IMR-90 (cell line): ENCODE measurements around the gene PRMT7. TPM values are rescaled to one million over a fixed set of nuclear protein-coding genes. Genes with fewer than 3 reads are reported as not detected.
A peak's percentile ranks its signal among the peaks of the same experiment; 100 is the strongest.

Experiments used
- ATAC-seq: fragments of 200-7000 bp; cut with Tn5 transposase; 2 replicates; pipeline ENCODE4 v1.9.1; 2020; ENCODE audit warnings: low read depth, mild to moderate bottlenecking, moderate library complexity
- BruUV-seq: library from RNA; stranded (reverse); fragments of 400-500 nt; replicated peaks from 2 replicates; lab custom pipeline; 2021; lab: Mats Ljungman, UMichigan
- CTCF ChIA-PET: fragments of 300-600 bp; formaldehyde crosslinking; extraction: SDS; loops from one replicate; lab custom pipeline; 2021; ENCODE audit warnings: antibody characterized with exemption; lab: Yijun Ruan, JAX
- POLR2A ChIA-PET: fragments of 300-600 bp; sonication (Branson Sonifier 250); formaldehyde crosslinking; loops from one replicate; lab custom pipeline; 2022; ENCODE audit warnings: antibody characterized with exemption; ENCODE audit not compliant: unreplicated experiment; lab: Charles Lee
- DNase-seq: peaks from one replicate; pipeline ENCODE4 v3.0.0; 2013
- H2AFZ ChIP-seq: replicated peaks from 2 replicates; pipeline ENCODE3; 2013; ENCODE audit warnings: low read length, mild to moderate bottlenecking; ENCODE audit not compliant: poor library complexity
- H2AK5ac ChIP-seq: 2 replicates; pipeline ENCODE4 v1.6.1; 2013; ENCODE audit warnings: low read depth, low read length, inconsistent platforms
- H2AK9ac ChIP-seq: replicated peaks from 2 replicates; pipeline ENCODE3; 2013; ENCODE audit warnings: mild to moderate bottlenecking, low read depth, low read length, moderate library complexity; ENCODE audit not compliant: poor library complexity
- H2BK120ac ChIP-seq: 2 replicates; pipeline ENCODE4 v1.6.1; 2013; ENCODE audit warnings: low read depth, low read length, inconsistent platforms
- H2BK15ac ChIP-seq: 3 replicates; pipeline ENCODE4 v1.6.1; 2013; ENCODE audit warnings: low read depth, low read length, inconsistent platforms
- H2BK20ac ChIP-seq: 2 replicates; pipeline ENCODE4 v1.6.1; 2013; ENCODE audit warnings: low read depth, mild to moderate bottlenecking, inconsistent platforms, low read length, moderate library complexity
- H2BK5ac ChIP-seq: 2 replicates; pipeline ENCODE4 v1.6.1; 2013; ENCODE audit warnings: mild to moderate bottlenecking, low read depth, low read length, inconsistent platforms; ENCODE audit not compliant: poor library complexity, severe bottlenecking
- H3K14ac ChIP-seq: replicated peaks from 2 replicates; pipeline ENCODE4 v1.6.1; 2013; ENCODE audit warnings: low read depth, low read length, inconsistent platforms
- H3K18ac ChIP-seq: 2 replicates; pipeline ENCODE4 v1.6.1; 2013; ENCODE audit warnings: low read depth, low read length, control low read depth
- H3K23ac ChIP-seq: 2 replicates; pipeline ENCODE4 v1.6.1; 2013; ENCODE audit warnings: low read depth, low read length, inconsistent platforms
- H3K27ac ChIP-seq: 2 replicates; pipeline ENCODE4 v1.5.1; 2013; ENCODE audit warnings: mild to moderate bottlenecking, control low read depth, low read length; ENCODE audit not compliant: insufficient read depth
- H3K27me3 ChIP-seq: 2 replicates; pipeline ENCODE4 v1.6.1; 2013; ENCODE audit warnings: low read length; ENCODE audit not compliant: control insufficient read depth, insufficient read depth
- H3K36me3 ChIP-seq: 2 replicates; pipeline ENCODE4 v1.6.1; 2013; ENCODE audit warnings: low read length, mixed read lengths; ENCODE audit not compliant: control insufficient read depth, insufficient read depth
- H3K4ac ChIP-seq: 2 replicates; pipeline ENCODE4 v1.6.1; 2013; ENCODE audit warnings: low read depth, low read length, inconsistent platforms
- H3K4me1 ChIP-seq: 2 replicates; pipeline ENCODE4 v1.6.1; 2013; ENCODE audit warnings: low read length, mixed read lengths; ENCODE audit not compliant: control insufficient read depth, insufficient read depth
- H3K4me2 ChIP-seq: 2 replicates; pipeline ENCODE4 v1.6.1; 2013; ENCODE audit warnings: low read depth, mild to moderate bottlenecking, control low read depth, low read length, moderate library complexity
- H3K4me3 ChIP-seq: 2 replicates; pipeline ENCODE4 v1.5.1; 2013; ENCODE audit warnings: low read depth, mild to moderate bottlenecking, control low read depth, low read length, moderate library complexity; ENCODE audit not compliant: insufficient read depth
- H3K56ac ChIP-seq: 2 replicates; pipeline ENCODE4 v1.6.1; 2013; ENCODE audit warnings: low read length, inconsistent platforms; ENCODE audit not compliant: insufficient read depth; ENCODE audit errors: extremely low read depth
- H3K79me1 ChIP-seq, 2 experiments: 2 replicates each; pipeline ENCODE4 v1.6.1; 2013; ENCODE audit warnings: low read length in 2 of 2, inconsistent platforms in 1 of 2, low read depth in 1 of 2
- H3K9ac ChIP-seq: 2 replicates; pipeline ENCODE4 v1.6.1; 2013; ENCODE audit warnings: low read depth, low read length, control low read depth
- H3K9me1 ChIP-seq: 2 replicates; pipeline ENCODE4 v1.6.1; 2013; ENCODE audit warnings: low read length, inconsistent platforms; ENCODE audit not compliant: insufficient read depth
- H3K9me3 ChIP-seq: 2 replicates; pipeline ENCODE4 v1.6.1; 2013; ENCODE audit warnings: low read length; ENCODE audit not compliant: control insufficient read depth, insufficient read depth
- H4K20me1 ChIP-seq: 2 replicates; pipeline ENCODE4 v1.6.1; 2013; ENCODE audit warnings: low read length, inconsistent platforms; ENCODE audit not compliant: insufficient read depth
- H4K5ac ChIP-seq: 2 replicates; pipeline ENCODE4 v1.6.1; 2013; ENCODE audit warnings: mild to moderate bottlenecking, low read depth, low read length, control low read depth
- H4K8ac ChIP-seq, 2 experiments: 2 replicates each; pipeline ENCODE4 v1.6.1; 2013; ENCODE audit warnings: low read depth in 2 of 2, low read length in 2 of 2, control low read depth in 1 of 2, inconsistent platforms in 1 of 2
- H4K91ac ChIP-seq: 2 replicates; pipeline ENCODE4 v1.6.1; 2013; ENCODE audit warnings: low read depth, low read length, inconsistent platforms; ENCODE audit not compliant: insufficient read depth
- BHLHE40 ChIP-seq: fragments of 150-350 bp; IDR thresholded peaks from 2 replicates; pipeline ENCODE4 v1.6.1; 2016; ENCODE audit warnings: mild to moderate bottlenecking, low read depth, low read length
- CEBPB ChIP-seq: IDR thresholded peaks from 2 replicates; pipeline ENCODE4 v1.6.1; 2012; ENCODE audit warnings: low read depth, low read length, improper control_type of control experiment
- CHD1 ChIP-seq: IDR thresholded peaks from 2 replicates; pipeline ENCODE4 v1.6.1; 2012; ENCODE audit warnings: low read depth, low read length, improper control_type of control experiment
- CTCF ChIP-seq: conservative IDR thresholded peaks from 2 replicates; pipeline ENCODE4 v1.5.1; 2012; ENCODE audit warnings: mild to moderate bottlenecking, low read depth, low read length, improper control_type of control experiment
- MAFK ChIP-seq: IDR thresholded peaks from 2 replicates; pipeline ENCODE4 v1.6.1; 2012; ENCODE audit warnings: low read depth, low read length, improper control_type of control experiment
- MAZ ChIP-seq: IDR thresholded peaks from 2 replicates; pipeline ENCODE4 v1.6.1; 2012; ENCODE audit warnings: low read depth, mild to moderate bottlenecking, low read length, improper control_type of control experiment, moderate library complexity, borderline replicate concordance
- MXI1 ChIP-seq: IDR thresholded peaks from 2 replicates; pipeline ENCODE4 v1.6.1; 2012; ENCODE audit warnings: low read depth, mild to moderate bottlenecking, low read length, moderate library complexity, borderline replicate concordance
- NFE2L2 ChIP-seq: fragments of 150-350 bp; IDR thresholded peaks from 2 replicates; pipeline ENCODE4 v1.6.1; 2016; ENCODE audit warnings: low read depth, mild to moderate bottlenecking, low read length
- POLR2A ChIP-seq: IDR thresholded peaks from 2 replicates; pipeline ENCODE4 v1.6.1; 2012; ENCODE audit warnings: mild to moderate bottlenecking, low read depth, low read length
- RAD21 ChIP-seq: IDR thresholded peaks from 2 replicates; pipeline ENCODE4 v1.6.1; 2012; ENCODE audit warnings: low read length, improper control_type of control experiment
- RFX5 ChIP-seq: IDR thresholded peaks from 2 replicates; pipeline ENCODE4 v1.8.0; 2012; ENCODE audit warnings: low read depth, mild to moderate bottlenecking, low read length, moderate library complexity
- SMC3 ChIP-seq: fragments of 150-350 bp; IDR thresholded peaks from 2 replicates; pipeline ENCODE4 v1.6.1; 2016; ENCODE audit warnings: low read depth, mild to moderate bottlenecking, antibody characterized with exemption, low read length, moderate library complexity
- USF2 ChIP-seq: fragments of 150-350 bp; IDR thresholded peaks from 2 replicates; pipeline ENCODE4 v1.6.1; 2017; ENCODE audit warnings: mild to moderate bottlenecking, antibody characterized with exemption, low read length, low read depth
- WGBS, 2 experiments: methylation state at CpG; one replicate each; pipeline versions ENCODE4 v1.1.5 to v1.1.7; 2013; ENCODE audit warnings: missing lambda C conversion rate in 2 of 2; ENCODE audit not compliant: insufficient read length in 1 of 2; ENCODE audit errors: extremely low coverage in 2 of 2; 5-methylcytosine and 5-hydroxymethylcytosine counted together
- dilution Hi-C: fragments of 300-500 bp; cut with HindIII; formaldehyde crosslinking; loops from one replicate; pipeline ENCODE4 v1.14.3; 2018; ENCODE audit warnings: low sequenced_read_pairs; ENCODE audit not compliant: unreplicated experiment
- in situ Hi-C: fragments of 300-500 bp; cut with MboI; formaldehyde crosslinking; loops from 3 replicates; pipeline ENCODE4 v1.14.3; 2019; ENCODE audit warnings: low sequenced_read_pairs, inconsistent platforms, mixed read lengths
- intact Hi-C: fragments of 100-400 bp; cut with micrococcal nuclease; formaldehyde crosslinking; loops from 2 replicates; pipeline ENCODE4 v1.10.0; 2022
- polyA plus RNA-seq, 3 experiments: library from polyadenylated mRNA; depleted of rRNA; stranded (reverse); fragments of >200 nt; gene quantifications; 2 replicates each; pipeline ENCODE4 v1.2.3, GENCODE V29; 2012; ENCODE audit warnings: low replicate concordance in 1 of 3
- total RNA-seq: library from RNA; depleted of rRNA; stranded (reverse); fragments of >200 nt; gene quantifications from 2 replicates; pipeline ENCODE4 v1.2.3, GENCODE V29; 2012

PRMT7 gene
- total and polyA plus RNA-seq, 2 of the 4 experiments (the other 2 are of a cell fraction): 63.1 to 68.6 TPM

- no peak for TF ChIP-seq CEBPB
These were observed 21.1 kb downstream of the PRMT7 start (continued) for GRCh38 chr16:68331879-68332410.

- H3K56ac ChIP-seq: peak overlapping the region; percentile 75
- POLR2A ChIA-PET: interaction anchor here (1.1 kb wide), 1 partner anchor 68 kb away, joined by 3 read pairs; the partner anchor contains the start of gene SLC7A6
- peak overlapping the region; percentile 29 to 96; a peak in 3 of 4 replicates for H4K8ac ChIP-seq
- ATAC-seq: peak; percentile 43
- H2AK9ac ChIP-seq: peak overlapping the region; percentile 65
- peak overlapping the region; percentile 91 for H3K18ac ChIP-seq
- H2BK20ac ChIP-seq: peak overlapping the region; percentile 84
- H3K27me3 ChIP-seq: no peaks in the 10 kb centered on the region
- BruUV-seq: no TSS peak
- in situ Hi-C loops: no loop called here
- H3K36me3 ChIP-seq: peaks cover 7% of the 10 kb centered on the region
- peak overlapping the region; percentile 85 for H3K14ac ChIP-seq
- dilution Hi-C loops: no loop called here
- H3K4me3 ChIP-seq: no peak overlapping the region
- H3K4me1 ChIP-seq: peaks cover 13% of the 10 kb centered on the region
- H2BK5ac ChIP-seq: peak overlapping the region; percentile 91
- H4K5ac ChIP-seq: peak overlapping the region; percentile 46
- H3K23ac ChIP-seq: peak overlapping the region; percentile 75
- peak overlapping the region; percentile 25 for H3K9ac ChIP-seq
- peaks cover 13% of the 10 kb centered on the region for H3K9me1 ChIP-seq
- peak overlapping the region; percentile 83 for H4K91ac ChIP-seq
- peak; percentile 52 for DNase-seq
- H2AK5ac ChIP-seq: peak overlapping the region; percentile 60
- H3K27ac ChIP-seq: peak overlapping the region; percentile 77
- H3K4me2 ChIP-seq: peak overlapping the region; percentile 79
- H3K9me3 ChIP-seq: no peaks in the 10 kb centered on the region
- TF ChIP-seq MAZ (no peak), SMC3 (no peak), MAFK (no peak), BHLHE40 (no peak), NFE2L2 (no peak), RAD21 (no peak), CTCF (no peak), RFX5 (no peak), USF2 (no peak), CHD1 (no peak), MXI1 (no peak), POLR2A (no peak)
- H3K79me1 ChIP-seq: peaks cover 0 to 16% of the 10 kb centered on the region in 2 experiments; a peak in 2 of 4 replicates
- H2BK120ac ChIP-seq: peak overlapping the region; percentile 90
- CTCF ChIA-PET: interaction anchor here (0.8 to 1.0 kb wide), 2 partner anchors 63 to 68 kb away, joined by 3 read pairs; partner anchors contain the start of gene SLC7A6
- peak overlapping the region; percentile 86 for H3K4ac ChIP-seq
- peak overlapping the region; percentile 44 for H2AFZ ChIP-seq
- WGBS, 2 experiments: no CpG with 5 or more reads among the region's 7 CpGs
- peaks cover 6% of the 10 kb centered on the region; the same call in 1 of the 2 replicates for H4K20me1 ChIP-seq
- peak overlapping the region; percentile 65; the same call in 2 of the 3 replicates for H2BK15ac ChIP-seq
- intact Hi-C loops: no loop called here
These were observed 21.7 kb downstream of the PRMT7 start for GRCh38 chr16:68332411-68333121.
